Measurements from ENCODE around the gene ISYNA1.

Gene ISYNA1

GRCh38 chr19:18390065-18390907 lies 47.6 kb downstream of the ISYNA1 start:
- DNase-seq = no peak

- DNase-seq = no peak
Observed at GRCh38 chr19:18389726-18390064, 48.2 kb downstream of the ISYNA1 start.

- no peak for DNase-seq
Observed at GRCh38 chr19:18388960-18389725, 48.8 kb downstream of the ISYNA1 start.

- DNase-seq = peak; percentile 90
Observed at GRCh38 chr19:18388100-18388959, 49.6 kb downstream of the ISYNA1 start.

- no peak for DNase-seq
Observed at GRCh38 chr19:18386543-18387271, 51.2 kb downstream of the ISYNA1 start.

GRCh38 chr19:18385675-18386542 lies 52.0 kb downstream of the ISYNA1 start, which contains the start of gene GDF15:
TSS of gene GDF15 (plus strand) at chr19:18386158. CDS start at chr19:18386190, 32 bp downstream.
- DNase-seq = no peak

- DNase-seq = no peak
Observed at GRCh38 chr19:18385359-18385674, 52.6 kb downstream of the ISYNA1 start.

GRCh38 chr19:18384775-18385174 lies 53.2 kb downstream of the ISYNA1 start:
- no peak for DNase-seq

All from NCI-H2029 (cell line).